NCI-H2107 treated with DMSO at 0.1 percent for 48 hours (cell line): ENCODE measurements around the gene RALGDS.
A peak's percentile ranks its signal among the peaks of the same experiment; 100 is the strongest.

Experiments used
- DNase-seq: peaks from one replicate; lab custom pipeline; 2025; ENCODE audit not compliant: unreplicated experiment; lab: John Stamatoyannopoulos, UW

The RALGDS gene

GRCh38 chr9:133151601-133152525 is 30.8 kb upstream of the RALGDS start:
- no peak for DNase-seq

DNA sequence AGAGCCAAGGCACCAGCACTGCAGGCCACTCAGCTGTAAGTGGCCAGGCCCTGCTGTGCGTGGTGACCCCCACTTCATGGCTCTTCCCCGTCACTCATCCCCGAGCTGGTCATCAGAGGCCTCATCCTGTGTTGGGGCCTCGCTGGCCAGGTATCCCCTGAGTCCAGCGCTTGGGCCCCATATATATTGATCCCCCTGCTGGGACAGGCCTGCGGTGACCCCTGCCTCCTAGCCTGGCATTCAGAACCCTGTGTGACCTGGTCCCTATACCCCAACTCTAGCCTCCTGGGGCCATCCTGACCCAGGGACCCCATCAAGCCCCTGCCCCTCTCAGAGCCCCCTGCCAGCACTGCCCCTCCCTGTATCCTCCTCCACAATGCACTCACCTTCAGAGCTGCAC is 30.0 kb upstream of the RALGDS start:
- DNase-seq, result no peak

- DNase-seq, result peak; percentile 47
Observed at GRCh38 chr9:133149130-133150015, 28.3 kb upstream of the RALGDS start.

- DNase-seq, result no peak
Observed at GRCh38 chr9:133148199-133149129, 27.4 kb upstream of the RALGDS start.

DNA sequence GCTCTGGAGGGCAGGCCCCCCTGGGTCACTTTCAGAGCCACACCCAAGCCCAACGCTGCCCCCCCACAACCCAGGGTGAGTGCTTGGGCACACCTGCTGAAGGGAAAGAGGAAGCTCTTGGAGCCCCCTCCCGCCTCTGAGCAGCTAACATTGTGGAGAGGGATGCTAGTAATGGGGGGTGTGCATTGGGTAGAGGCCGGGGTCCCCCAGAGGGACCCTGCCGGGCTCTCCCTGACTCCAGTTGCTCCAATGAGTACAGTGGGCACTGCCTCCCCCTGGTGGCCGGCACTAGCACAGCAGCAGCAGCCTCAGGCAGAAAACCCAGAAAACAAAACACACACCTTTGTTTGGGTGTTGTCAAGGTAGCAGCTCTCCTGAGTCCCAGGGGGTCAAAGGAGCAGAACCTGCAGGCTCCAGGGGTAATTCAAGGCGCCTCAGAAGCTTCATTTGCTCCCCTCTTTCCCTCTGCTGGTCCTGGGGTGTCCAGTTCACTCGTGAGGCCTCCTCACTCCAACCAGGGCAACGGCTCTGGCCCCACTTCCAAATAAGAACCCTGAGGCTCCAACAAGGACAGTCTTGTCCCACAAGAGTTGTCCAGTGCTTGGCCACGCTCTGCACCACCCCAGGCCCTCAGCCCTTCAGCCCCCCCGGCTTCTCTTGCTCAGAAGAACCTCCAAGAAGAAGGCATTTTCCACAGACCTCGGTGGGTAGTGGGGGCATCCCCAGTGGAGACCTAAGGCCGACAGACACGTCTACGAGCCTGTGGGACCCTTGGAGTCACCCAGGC is 26.6 kb upstream of the RALGDS start:
- DNase-seq, result peak; percentile 63

GRCh38 chr9:133146746-133147411 is 25.8 kb upstream of the RALGDS start:
- no peak for DNase-seq

- no peak for DNase-seq
Observed at GRCh38 chr9:133144904-133145851, 24.1 kb upstream of the RALGDS start.

GRCh38 chr9:133144142-133144903 is 23.3 kb upstream of the RALGDS start:
- DNase-seq, result no peak

DNA sequence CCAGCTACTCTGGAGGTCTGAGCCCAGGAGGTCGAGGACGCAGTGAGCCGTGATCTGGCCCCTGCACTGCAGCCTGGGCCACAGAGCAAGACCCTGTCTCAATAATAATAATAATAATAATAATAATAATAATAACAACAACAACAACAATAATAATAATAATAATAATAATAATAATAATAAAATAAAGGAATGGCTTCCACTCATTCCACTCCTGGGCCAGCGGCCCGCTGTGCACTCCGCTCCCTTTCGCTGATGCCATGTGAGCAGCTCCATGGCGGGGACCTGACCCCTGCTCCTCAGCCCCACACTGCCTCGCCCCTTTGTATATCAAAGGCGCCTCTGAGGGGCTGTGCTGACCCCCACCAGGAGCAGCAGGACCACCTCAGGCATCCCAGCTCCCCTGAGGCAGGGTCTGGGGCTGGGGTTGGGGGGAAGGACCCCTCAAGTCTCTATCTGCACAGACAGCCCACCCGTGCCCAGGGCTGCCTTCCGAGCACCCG is 22.6 kb upstream of the RALGDS start:
- no peak for DNase-seq

DNA sequence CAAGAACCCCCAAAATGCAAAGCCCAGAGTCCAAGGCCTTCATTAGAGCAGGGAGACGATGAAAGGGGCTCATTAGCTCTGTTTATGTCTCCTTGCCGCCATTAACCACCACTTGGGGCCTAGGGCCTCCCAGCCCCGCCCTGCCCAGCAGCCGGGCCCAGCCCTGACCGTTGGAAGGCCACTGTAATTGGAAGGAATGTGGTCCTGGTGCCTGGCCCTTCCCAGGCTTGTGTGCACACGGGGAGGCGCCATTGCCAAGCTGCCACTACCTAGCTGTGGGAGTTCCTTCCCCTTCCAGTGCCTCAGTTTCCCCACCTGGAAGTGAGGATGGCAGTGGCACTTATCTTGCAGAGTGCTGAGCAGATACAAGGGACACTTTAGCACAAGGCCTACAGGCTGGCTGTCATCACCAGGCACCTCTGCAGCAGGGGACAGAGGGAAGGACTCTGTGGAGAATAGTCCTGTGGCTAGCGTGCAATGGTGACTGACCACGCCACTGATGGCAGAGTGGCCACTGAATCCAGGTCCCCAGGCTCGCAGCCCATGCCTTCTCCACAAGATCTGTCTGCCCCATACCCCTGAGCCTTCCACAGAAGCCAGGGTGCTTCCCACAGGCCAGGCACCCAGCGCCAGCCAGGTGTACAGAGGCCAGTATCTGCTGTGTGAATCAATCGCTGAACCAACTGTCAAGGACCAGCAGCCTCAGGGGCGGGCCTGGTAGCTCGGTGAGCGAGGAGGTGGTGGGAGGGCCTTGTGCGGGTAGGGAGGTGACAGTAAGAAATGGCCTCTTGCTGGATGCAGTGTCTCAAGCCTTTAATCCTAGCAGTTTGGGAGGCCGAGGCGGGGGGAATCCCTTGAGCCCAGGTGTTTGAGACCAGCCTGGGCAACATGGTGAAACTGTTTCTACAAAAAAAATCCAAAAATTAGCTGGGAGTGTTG is 21.9 kb upstream of the RALGDS start:
- DNase-seq, result no peak

DNA sequence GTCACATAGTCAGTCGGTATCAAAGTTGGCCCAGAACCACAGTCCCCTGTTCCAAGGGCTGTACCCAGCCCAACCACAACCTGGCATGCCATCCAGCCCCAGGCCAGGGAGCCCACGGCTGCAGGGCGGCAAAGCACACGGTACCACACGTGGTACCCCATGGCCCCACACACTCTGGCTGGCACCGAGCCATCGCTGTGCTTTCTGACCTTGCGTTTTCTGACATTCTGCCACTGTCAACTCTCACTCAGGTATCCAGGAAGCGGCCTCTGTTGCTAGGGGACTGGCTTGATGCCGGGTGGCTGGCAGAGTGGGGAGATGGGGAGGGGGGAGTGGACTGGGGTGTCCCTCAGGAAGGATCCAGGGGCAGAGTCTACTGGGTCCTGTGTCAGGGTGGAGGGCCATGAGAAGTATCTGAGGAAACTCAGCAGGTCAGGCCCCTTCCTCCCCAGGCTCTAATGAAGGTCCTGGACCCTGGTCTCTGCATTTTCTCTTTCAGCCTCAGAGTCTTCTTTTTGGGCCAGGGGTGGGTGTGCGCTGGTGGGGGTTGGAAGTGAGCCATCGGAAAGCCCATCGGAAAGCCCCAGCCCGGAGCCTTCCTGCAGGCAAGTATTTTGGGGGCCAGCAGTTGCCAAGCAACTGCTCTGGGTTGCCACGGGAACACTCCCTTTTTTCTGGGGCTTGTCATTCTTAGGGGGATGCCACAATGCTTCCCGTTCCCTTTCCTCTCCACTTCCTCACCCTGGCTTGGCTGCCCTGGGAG is 21.0 kb upstream of the RALGDS start:
- no peak for DNase-seq

- DNase-seq, result no peak
Observed at GRCh38 chr9:133140606-133141005, 19.6 kb upstream of the RALGDS start.

GRCh38 chr9:133140174-133140505 is 19.1 kb upstream of the RALGDS start:
- no peak for DNase-seq

DNA sequence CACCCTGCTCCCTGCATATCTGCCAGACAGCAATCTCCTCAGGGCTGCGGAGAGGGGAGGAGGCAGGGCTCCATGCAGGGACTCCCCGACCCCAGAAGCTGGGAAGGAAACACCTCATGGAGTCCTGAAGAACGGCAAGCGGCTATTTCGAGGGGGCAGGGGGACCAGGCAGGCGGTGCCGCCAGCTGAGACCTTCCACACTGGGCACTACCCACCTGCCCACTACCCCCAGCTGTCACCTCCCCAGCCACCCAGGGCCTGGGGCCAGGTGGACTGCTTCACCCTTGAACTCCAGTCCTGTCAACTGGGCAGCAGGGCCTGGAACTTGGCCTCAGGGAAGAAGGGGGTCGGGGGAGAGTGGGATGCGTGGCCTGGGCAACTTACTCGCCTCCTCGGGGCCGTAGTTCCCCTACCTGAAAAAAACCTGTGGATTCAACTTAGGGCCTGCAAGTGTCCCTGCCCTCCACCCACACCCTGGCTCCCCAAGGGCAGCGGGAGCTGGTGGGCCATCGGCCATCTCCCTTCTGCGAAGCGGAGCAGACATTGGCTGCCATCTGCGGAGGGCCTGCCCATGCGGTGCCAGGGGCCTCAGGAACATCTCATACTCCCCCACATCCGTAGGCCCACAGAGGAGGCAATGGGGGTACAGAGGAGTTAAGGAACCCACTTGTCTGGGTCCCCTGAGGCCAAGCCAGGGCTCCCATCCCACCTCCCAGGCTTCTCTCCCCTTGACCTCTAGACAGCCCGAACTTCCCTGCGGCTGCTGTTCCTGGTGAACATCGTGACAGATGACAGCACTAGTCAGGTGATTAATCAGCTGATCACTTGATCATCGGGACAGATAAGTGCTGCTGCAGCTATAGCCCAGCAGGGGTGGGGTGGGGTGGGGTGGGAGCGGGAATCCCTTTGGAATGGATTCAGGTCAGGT is 18.5 kb upstream of the RALGDS start:
- DNase-seq, result no peak
